Measurements from ENCODE around the gene CYP2S1. TPM values are rescaled to one million over a fixed set of nuclear protein-coding genes. Genes with fewer than 3 reads are reported as not detected.
A peak's percentile ranks its signal among the peaks of the same experiment; 100 is the strongest.

CYP2S1 gene
- total and polyA plus RNA-seq, 9 of the 15 experiments (the other 6 are each of a cell fraction or from before 2014, with no cell fraction given) = 0.07 to 1.9 (median 0.41) TPM

DNA sequence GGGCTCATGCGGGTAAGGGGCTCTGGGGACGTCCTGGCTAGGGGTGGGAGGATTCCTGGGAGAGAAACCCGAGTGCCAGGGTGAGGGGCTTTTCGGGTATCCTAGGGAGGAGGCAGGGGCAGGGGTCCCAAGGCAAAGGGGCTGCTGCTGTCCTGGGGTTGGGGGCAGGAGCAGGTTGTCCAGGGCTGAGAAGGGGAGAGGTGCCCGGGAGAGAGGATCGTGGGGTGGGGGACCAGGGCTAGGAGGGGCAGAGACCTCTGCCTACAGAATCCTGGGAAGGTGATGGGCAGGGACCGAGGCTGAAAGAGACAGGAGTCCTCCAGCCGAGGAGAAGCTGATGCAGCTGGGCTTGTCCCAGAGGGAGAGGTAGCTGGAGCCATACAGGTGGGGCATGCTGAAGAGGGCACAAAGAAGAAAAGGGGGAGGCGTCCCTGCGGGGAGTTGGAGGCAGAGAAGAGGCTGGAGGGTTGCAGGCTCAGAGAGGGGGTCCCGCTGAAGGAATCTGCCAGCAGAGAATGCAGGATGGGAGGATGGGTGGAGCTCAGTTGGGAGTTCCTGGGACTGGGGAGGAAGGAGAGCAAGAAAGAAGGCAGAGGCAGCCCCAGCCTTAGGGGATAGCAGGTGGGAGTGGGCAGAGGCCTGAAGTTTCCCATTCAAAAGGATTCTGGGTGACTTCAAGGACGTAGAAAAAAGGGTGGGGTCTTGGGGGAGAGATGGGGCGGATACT lies 574 bp downstream of the CYP2S1 start:
- Histone ChIP-seq H3K27ac (ENCODE audit: extremely low read depth, low read depth, low read length) (no peak overlapping the region), H3K4me1 (replicated peaks in 1 of 2; ENCODE audit: control insufficient read depth in 2 of 2, insufficient read depth in 2 of 2, low read length in 2 of 2) (peaks cover 5 to 16% of the 10 kb centered on the region in 2 experiments; a peak in 4 of 5 replicates), H3K79me2 (ENCODE audit: control insufficient read depth, insufficient read depth, low read length) (no peaks in the 10 kb centered on the region), H2AFZ (ENCODE audit: low read depth, low read length) (peak overlapping the region; percentile 83), H3K9ac (ENCODE audit: insufficient read depth in 1 of 2, low read depth in 2 of 2, low read length in 2 of 2) (peak overlapping the region in 1 of 2 experiments; percentile 86; a peak in 2 of 4 replicates), H3K4me2 (ENCODE audit: insufficient read depth, low read length) (peak overlapping the region; percentile 64), H3K27me3 (ENCODE audit: control insufficient read depth in 2 of 2, insufficient read depth in 2 of 2, low read length in 2 of 2) (peaks cover 3 to 31% of the 10 kb centered on the region in 2 experiments; a peak in 3 of 5 replicates), H4K20me1 (replicated peaks; ENCODE audit: control insufficient read depth, insufficient read depth, low read length) (no peaks in the 10 kb centered on the region), H3K4me3 (peak overlapping the region; percentile 41), H3K36me3 (ENCODE audit: control insufficient read depth, insufficient read depth, low read length) (no peaks in the 10 kb centered on the region), H3K9me1 (ENCODE audit: control insufficient read depth, insufficient read depth, low read length) (no peaks in the 10 kb centered on the region), H3K9me3 (replicated peaks; ENCODE audit: control insufficient read depth, insufficient read depth, low read depth, low read length) (no peaks in the 10 kb centered on the region)
- CTCF ChIA-PET (ENCODE audit: low intra/inter-chr PET ratio) = no interaction called here
- TF ChIP-seq RBFOX2 (IDR thresholded peaks at IDR 0.05; ENCODE audit: low read depth, low read length) (0 out of 2 replicates have a peak, but pooled peaks have one; percentile 1), ZNF551 (CRISPR knock-in tag; IDR thresholded peaks at IDR 0.05) (no peak), RCOR1 (IDR thresholded peaks at IDR 0.05; ENCODE audit: borderline replicate concordance in 1 of 2, low read depth in 2 of 2, low read length in 2 of 2) (no peak), ZNF263 (CRISPR knock-in tag; IDR thresholded peaks at IDR 0.05; ENCODE audit: borderline replicate concordance) (peak; percentile 91), CTBP1 (IDR thresholded peaks at IDR 0.05; ENCODE audit: borderline replicate concordance) (0 out of 2 replicates have a peak, but pooled peaks have one; percentile 5)
- FAIRE-seq (no peak), DNase-seq (ENCODE audit: extremely low read depth in 1 of 4, low spot score in 3 of 4) (peak in 1 of 4 experiments; percentile 11), ATAC-seq (no peak)
- 11% methylated on average over 12 of the region's 13 CpGs for WGBS (ENCODE audit: insufficient coverage, low coverage, missing lambda C conversion rate)
- in situ Hi-C loops (cut with MboI) (no loop called here), intact Hi-C loops (cut with micrococcal nuclease) (no loop called here)
- POLR2A ChIA-PET = interaction anchor here (0.6 to 0.9 kb wide), 3 partner anchors 21 to 117 kb away, joined by 3 read pairs; no protein-coding TSS in a partner anchor
- no TSS peak for BruUV-seq (replicated peaks)
